SK-N-SH (cell line): ENCODE data around the gene CFAP74. TPM values are rescaled to one million over a fixed set of nuclear protein-coding genes. Genes with fewer than 3 reads are reported as not detected.

Source experiments
- CTCF ChIA-PET: fragments of 300-600, 350-600 bp; formaldehyde crosslinking; extraction: SDS; loops from one replicate; lab custom pipeline; 2021; lab: Yijun Ruan, JAX
- POLR2A ChIA-PET: fragments of 350-600 bp; sonication (Branson Sonifier 250); formaldehyde crosslinking; extraction: SDS; loops from one replicate; lab custom pipeline; 2020; ENCODE audit warnings: antibody characterized with exemption, inconsistent platforms; lab: Yijun Ruan, JAX
- DNase-seq: peaks from one replicate; pipeline ENCODE4 v3.0.0; 2012
- H2AFZ ChIP-seq: fragments of 200-600 bp; sonication (generic); 2 replicates; pipeline ENCODE4 v1.8.1; 2016; ENCODE audit warnings: antibody characterized with exemption, mild to moderate bottlenecking, low read depth
- H3F3A ChIP-seq: fragments of 200-600 bp; sonication (generic); replicated peaks from 2 replicates; pipeline ENCODE3; 2016; ENCODE audit warnings: antibody characterized with exemption, mild to moderate bottlenecking; ENCODE audit not compliant: insufficient read depth
- H3K27ac ChIP-seq, 2 experiments: fragments of 200-500 bp in 1 of 2; fragments of 200-600 bp in 1 of 2; sonication (Bioruptor generic) in 1 of 2; sonication (generic), shearing (Covaris generic) in 1 of 2; 2 replicates each; pipeline versions ENCODE4 v1.5.1 to v1.6.1; 2014 to 2016; ENCODE audit warnings: low read depth in 2 of 2, inconsistent platforms in 1 of 2, low read length in 1 of 2, mild to moderate bottlenecking in 1 of 2, mixed read lengths in 1 of 2
- H3K27me3 ChIP-seq: fragments of 200-600 bp; sonication (generic), shearing (Covaris generic); 2 replicates; pipeline ENCODE4 v1.6.1; 2016; ENCODE audit warnings: mixed run types; ENCODE audit not compliant: insufficient read depth
- H3K36me3 ChIP-seq, 2 experiments: fragments of 200-500 bp in 1 of 2; fragments of 200-600 bp in 1 of 2; sonication (Bioruptor generic) in 1 of 2; sonication (generic) in 1 of 2; replicated peaks in 1 of 2; 2 replicates each; pipeline versions ENCODE3 to v1.5.1; 2014 to 2016; ENCODE audit warnings: low read length in 1 of 2, mild to moderate bottlenecking in 1 of 2; ENCODE audit not compliant: insufficient read depth in 2 of 2, control insufficient read depth in 1 of 2
- H3K4me1 ChIP-seq, 2 experiments: fragments of 200-500 bp in 1 of 2; fragments of 200-600 bp in 1 of 2; sonication (Bioruptor generic) in 1 of 2; sonication (generic), shearing (Covaris generic) in 1 of 2; 2 replicates each; pipeline versions ENCODE4 v1.5.1 to v1.6.1; 2014 to 2016; ENCODE audit warnings: low read depth in 1 of 2, low read length in 1 of 2, mixed run types in 1 of 2; ENCODE audit not compliant: insufficient read depth in 2 of 2, control insufficient read depth in 1 of 2
- H3K4me2 ChIP-seq: fragments of 200-600 bp; sonication (generic), shearing (Covaris generic); 2 replicates; pipeline ENCODE4 v1.6.1; 2017; ENCODE audit warnings: mixed run types
- H3K4me3 ChIP-seq, 2 experiments: fragments of 200-500 bp in 1 of 2; fragments of 200-600 bp in 1 of 2; sonication (Bioruptor generic) in 1 of 2; sonication (generic), shearing (Covaris generic) in 1 of 2; 2 replicates each; pipeline versions ENCODE4 v1.5.1 to v1.8.1; 2014 to 2016; ENCODE audit warnings: low read depth in 2 of 2, inconsistent platforms in 1 of 2, low read length in 1 of 2, mild to moderate bottlenecking in 1 of 2, mixed read lengths in 1 of 2, moderate library complexity in 1 of 2
- H3K79me2 ChIP-seq: fragments of 200-600 bp; sonication (generic); 2 replicates; pipeline ENCODE4 v1.8.1; 2017; ENCODE audit warnings: mild to moderate bottlenecking; ENCODE audit not compliant: insufficient read depth
- H3K9ac ChIP-seq: fragments of 200-600 bp; sonication (generic); 2 replicates; pipeline ENCODE4 v1.6.1; 2017; ENCODE audit warnings: mixed run types
- H3K9me2 ChIP-seq: fragments of 200-600 bp; sonication (generic); 2 replicates; pipeline ENCODE4 v1.6.1; 2017; ENCODE audit warnings: mixed run types
- H3K9me3 ChIP-seq: fragments of 200-600 bp; sonication (generic); 2 replicates; pipeline ENCODE4 v1.6.1; 2017; ENCODE audit warnings: mixed run types, mild to moderate bottlenecking, moderate library complexity
- H4K20me1 ChIP-seq: fragments of 200-600 bp; sonication (generic); 2 replicates; pipeline ENCODE4 v1.6.1; 2017; ENCODE audit warnings: mild to moderate bottlenecking, mixed run types; ENCODE audit not compliant: insufficient read depth
- CHD2 ChIP-seq: fragments of 150-350 bp; IDR thresholded peaks from 2 replicates; pipeline ENCODE4 v1.6.1; 2018; ENCODE audit warnings: low read length; ENCODE audit not compliant: partially characterized antibody
- FOSL2 ChIP-seq: IDR thresholded peaks from 2 replicates; pipeline ENCODE4 v1.4.0; 2012; ENCODE audit warnings: low read depth, mild to moderate bottlenecking, moderate library complexity, borderline replicate concordance
- FOXM1 ChIP-seq: IDR thresholded peaks from 2 replicates; pipeline ENCODE4 v1.4.0; 2012; ENCODE audit warnings: low read depth, mild to moderate bottlenecking
- GABPA ChIP-seq: IDR thresholded peaks from 2 replicates; pipeline ENCODE4 v1.4.0; 2012; ENCODE audit warnings: low read depth, mild to moderate bottlenecking
- GATA2 ChIP-seq: sonication (generic); formaldehyde crosslinking; IDR thresholded peaks from 2 replicates; pipeline ENCODE4 v1.5.0; 2020; ENCODE audit warnings: mild to moderate bottlenecking, missing genetic modification reagents
- JUND ChIP-seq: IDR thresholded peaks from 2 replicates; pipeline ENCODE4 v1.4.0; 2012
- MEF2A ChIP-seq: IDR thresholded peaks from 2 replicates; pipeline ENCODE4 v1.4.0; 2012; ENCODE audit warnings: low read depth, borderline replicate concordance
- RCOR1 ChIP-seq: fragments of 150-350 bp; IDR thresholded peaks from 2 replicates; pipeline ENCODE4 v1.6.1; 2017; ENCODE audit warnings: antibody characterized with exemption, low read length
- RXRA ChIP-seq: IDR thresholded peaks from 2 replicates; pipeline ENCODE4 v1.4.0; 2012; ENCODE audit warnings: low read depth, mild to moderate bottlenecking, borderline replicate concordance
- TAF1 ChIP-seq: IDR thresholded peaks from 2 replicates; pipeline ENCODE4 v1.6.1; 2012; ENCODE audit warnings: low read depth, mild to moderate bottlenecking, low read length, moderate library complexity, borderline replicate concordance
- USF1 ChIP-seq: IDR thresholded peaks from 2 replicates; pipeline ENCODE4 v1.4.0; 2012; ENCODE audit warnings: low read depth, borderline replicate concordance
- YY1 ChIP-seq: IDR thresholded peaks from 2 replicates; pipeline ENCODE4 v1.4.0; 2012; ENCODE audit warnings: low read depth, mild to moderate bottlenecking
- WGBS: methylation state at CpG from one replicate; pipeline ENCODE4 v1.1.6; 2017; ENCODE audit warnings: low lambda C conversion rate; 5-methylcytosine and 5-hydroxymethylcytosine counted together
- polyA plus RNA-seq, 3 experiments: library from polyadenylated mRNA; depleted of rRNA; stranded (reverse); fragments of >200 nt; gene quantifications; 2 replicates each; pipeline ENCODE4 v1.2.3, GENCODE V29; 2012
- TF ChIP-seq, protein P1 (sequence below): fragments of 200-600 bp; sonication (generic); IDR thresholded peaks from 2 replicates; pipeline ENCODE4 v1.6.1; 2017; ENCODE audit warnings: antibody characterized with exemption, mild to moderate bottlenecking, moderate library complexity
- TF ChIP-seq, protein P2 (sequence below): IDR thresholded peaks from 2 replicates; pipeline ENCODE4 v1.6.1; 2012; ENCODE audit warnings: mild to moderate bottlenecking, low read depth, low read length, moderate library complexity

CFAP74 gene
- polyA plus RNA-seq, 1 of the 3 experiments (the other 2 are of a cell fraction): not detected

DNA sequence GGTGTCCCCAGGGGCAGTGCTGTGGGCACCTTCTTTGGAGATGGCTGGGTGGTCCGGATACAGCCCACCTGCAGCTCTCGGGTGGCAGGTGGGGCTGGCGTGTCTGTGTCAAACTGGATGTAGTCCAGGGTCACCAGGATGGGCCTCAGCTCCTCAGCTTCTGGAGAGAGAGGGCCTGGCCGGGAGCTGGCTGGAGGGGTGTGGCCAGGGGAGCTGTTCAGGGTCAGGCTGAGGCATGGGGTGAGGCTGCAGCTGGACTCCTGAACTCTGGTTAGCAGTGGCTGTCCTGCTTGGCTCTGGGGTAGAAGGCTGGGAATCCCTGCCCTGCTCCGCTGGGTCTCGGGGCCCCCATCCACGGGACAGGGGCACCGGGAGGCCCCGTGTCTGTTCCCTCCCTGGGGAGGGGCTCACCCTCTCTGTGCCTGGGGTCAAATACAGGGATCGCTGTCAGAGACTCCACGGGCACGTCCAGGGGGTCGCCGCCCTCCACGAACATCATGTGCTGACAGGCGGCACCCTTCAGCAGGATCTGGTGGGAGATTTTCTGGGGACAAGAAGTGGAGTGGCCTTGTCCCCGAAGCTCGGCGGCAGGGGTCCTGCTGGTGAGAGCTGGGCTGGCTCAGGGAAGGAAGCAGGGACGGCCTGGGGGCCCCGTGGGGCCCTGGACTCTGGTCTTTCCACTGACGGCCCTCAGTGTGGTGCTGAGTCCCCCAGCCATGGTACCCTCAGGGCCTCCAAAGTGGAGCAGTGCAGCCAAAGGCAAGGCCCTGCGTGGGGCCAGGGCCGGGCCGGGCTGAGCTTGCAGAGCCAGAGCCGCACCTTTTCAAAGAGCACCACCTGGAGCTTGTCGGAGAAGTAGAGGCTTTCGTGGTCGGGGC lies 80.4 kb downstream of the CFAP74 start:
- Histone ChIP-seq H4K20me1 (no peaks in the 10 kb centered on the region), H3K36me3 (no peaks in the 10 kb centered on the region)
- CTCF ChIA-PET: interaction anchor here (0.8 to 2.4 kb wide), 4 partner anchors 15 to 121 kb away, joined by 3 to 10 read pairs (median 6); no protein-coding TSS in a partner anchor
- TF ChIP-seq, protein P1, sequence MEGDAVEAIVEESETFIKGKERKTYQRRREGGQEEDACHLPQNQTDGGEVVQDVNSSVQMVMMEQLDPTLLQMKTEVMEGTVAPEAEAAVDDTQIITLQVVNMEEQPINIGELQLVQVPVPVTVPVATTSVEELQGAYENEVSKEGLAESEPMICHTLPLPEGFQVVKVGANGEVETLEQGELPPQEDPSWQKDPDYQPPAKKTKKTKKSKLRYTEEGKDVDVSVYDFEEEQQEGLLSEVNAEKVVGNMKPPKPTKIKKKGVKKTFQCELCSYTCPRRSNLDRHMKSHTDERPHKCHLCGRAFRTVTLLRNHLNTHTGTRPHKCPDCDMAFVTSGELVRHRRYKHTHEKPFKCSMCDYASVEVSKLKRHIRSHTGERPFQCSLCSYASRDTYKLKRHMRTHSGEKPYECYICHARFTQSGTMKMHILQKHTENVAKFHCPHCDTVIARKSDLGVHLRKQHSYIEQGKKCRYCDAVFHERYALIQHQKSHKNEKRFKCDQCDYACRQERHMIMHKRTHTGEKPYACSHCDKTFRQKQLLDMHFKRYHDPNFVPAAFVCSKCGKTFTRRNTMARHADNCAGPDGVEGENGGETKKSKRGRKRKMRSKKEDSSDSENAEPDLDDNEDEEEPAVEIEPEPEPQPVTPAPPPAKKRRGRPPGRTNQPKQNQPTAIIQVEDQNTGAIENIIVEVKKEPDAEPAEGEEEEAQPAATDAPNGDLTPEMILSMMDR: no peak
- no peak for TF ChIP-seq FOSL2
- no peak for TF ChIP-seq RCOR1
- TF ChIP-seq TAF1: no peak
- no peak for TF ChIP-seq USF1
- no peak for TF ChIP-seq YY1
- no peak for TF ChIP-seq JUND
- TF ChIP-seq GATA2 (CRISPR knock-in tag): no peak
- TF ChIP-seq, protein P2, sequence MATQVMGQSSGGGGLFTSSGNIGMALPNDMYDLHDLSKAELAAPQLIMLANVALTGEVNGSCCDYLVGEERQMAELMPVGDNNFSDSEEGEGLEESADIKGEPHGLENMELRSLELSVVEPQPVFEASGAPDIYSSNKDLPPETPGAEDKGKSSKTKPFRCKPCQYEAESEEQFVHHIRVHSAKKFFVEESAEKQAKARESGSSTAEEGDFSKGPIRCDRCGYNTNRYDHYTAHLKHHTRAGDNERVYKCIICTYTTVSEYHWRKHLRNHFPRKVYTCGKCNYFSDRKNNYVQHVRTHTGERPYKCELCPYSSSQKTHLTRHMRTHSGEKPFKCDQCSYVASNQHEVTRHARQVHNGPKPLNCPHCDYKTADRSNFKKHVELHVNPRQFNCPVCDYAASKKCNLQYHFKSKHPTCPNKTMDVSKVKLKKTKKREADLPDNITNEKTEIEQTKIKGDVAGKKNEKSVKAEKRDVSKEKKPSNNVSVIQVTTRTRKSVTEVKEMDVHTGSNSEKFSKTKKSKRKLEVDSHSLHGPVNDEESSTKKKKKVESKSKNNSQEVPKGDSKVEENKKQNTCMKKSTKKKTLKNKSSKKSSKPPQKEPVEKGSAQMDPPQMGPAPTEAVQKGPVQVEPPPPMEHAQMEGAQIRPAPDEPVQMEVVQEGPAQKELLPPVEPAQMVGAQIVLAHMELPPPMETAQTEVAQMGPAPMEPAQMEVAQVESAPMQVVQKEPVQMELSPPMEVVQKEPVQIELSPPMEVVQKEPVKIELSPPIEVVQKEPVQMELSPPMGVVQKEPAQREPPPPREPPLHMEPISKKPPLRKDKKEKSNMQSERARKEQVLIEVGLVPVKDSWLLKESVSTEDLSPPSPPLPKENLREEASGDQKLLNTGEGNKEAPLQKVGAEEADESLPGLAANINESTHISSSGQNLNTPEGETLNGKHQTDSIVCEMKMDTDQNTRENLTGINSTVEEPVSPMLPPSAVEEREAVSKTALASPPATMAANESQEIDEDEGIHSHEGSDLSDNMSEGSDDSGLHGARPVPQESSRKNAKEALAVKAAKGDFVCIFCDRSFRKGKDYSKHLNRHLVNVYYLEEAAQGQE: no peak
- no peak for TF ChIP-seq FOXM1
- no peak for TF ChIP-seq MEF2A
- TF ChIP-seq RXRA: no peak
- no peak for TF ChIP-seq CHD2
- TF ChIP-seq GABPA: no peak
- TF ChIP-seq, all 33 proteins: peak for 0
- no peaks in the 10 kb centered on the region for H3K79me2 ChIP-seq
- peaks cover 0 to 13% of the 10 kb centered on the region in 2 experiments; a peak in 1 of 4 replicates for H3K4me1 ChIP-seq
- no peak overlapping the region for H3K4me3 ChIP-seq
- no peaks in the 10 kb centered on the region for H3K9me3 ChIP-seq
- H2AFZ ChIP-seq: no peak overlapping the region
- no peak overlapping the region for H3K9ac ChIP-seq
- H3K9me2 ChIP-seq: no peaks in the 10 kb centered on the region
- no peak overlapping the region for H3K27ac ChIP-seq
- H3F3A ChIP-seq: no peaks in the 10 kb centered on the region
- no peak for DNase-seq
- POLR2A ChIA-PET: no interaction called here
- no peaks in the 10 kb centered on the region for H3K27me3 ChIP-seq
- WGBS: 77% methylated on average over 14 of the region's 29 CpGs
- H3K4me2 ChIP-seq: no peak overlapping the region
